Mammary epithelial cell (primary cell): ENCODE measurements around the gene PKHD1.

ENCODE experiments used
- CTCF ChIP-seq, 2 donors: IDR thresholded peaks in 1 of 2; conservative IDR thresholded peaks in 1 of 2; 2 replicates each; pipeline ENCODE4 v1.5.1; 2011 to 2012; ENCODE audit warnings: inconsistent platforms in 2 of 2, low read length in 2 of 2, mild to moderate bottlenecking in 2 of 2, control low read depth in 1 of 2, low read depth in 1 of 2; ENCODE audit not compliant: insufficient read depth in 1 of 2; ENCODE audit errors: extremely low read depth in 1 of 2
- EZH2 ChIP-seq: IDR thresholded peaks from 2 replicates; pipeline ENCODE4 v1.6.1; 2012; ENCODE audit warnings: low read length, inconsistent platforms, borderline replicate concordance

- TF ChIP-seq CTCF (conservative IDR thresholded peaks at IDR 0.05 in 1 of 2, IDR thresholded peaks at IDR 0.05 in 1 of 2; ENCODE audit: extremely low read depth in 1 of 2, insufficient read depth in 1 of 2, low read depth in 1 of 2, low read length in 2 of 2): no peak
- TF ChIP-seq EZH2: no peak
Observed at GRCh38 chr6:51565472-51565871, 521.9 kb downstream of the PKHD1 start.
